Breast epithelium (tissue), 3 donors: ENCODE results near the gene SOWAHB.

Experiments used
- CTCF ChIP-seq, 3 donors: fragments of 450-650 bp; IDR thresholded peaks; one replicate each; pipeline ENCODE4 v1.5.1; 2016 to 2017; ENCODE audit warnings: antibody characterized with exemption in 3 of 3, mild to moderate bottlenecking in 3 of 3, moderate library complexity in 3 of 3
- POLR2A ChIP-seq: fragments of 450-650 bp; IDR thresholded peaks from one replicate; pipeline ENCODE4 v1.6.1; 2016; ENCODE audit warnings: antibody characterized with exemption, mild to moderate bottlenecking, moderate library complexity

- TF ChIP-seq CTCF (IDR thresholded peaks at IDR 0.05) (no peak), POLR2A (no peak)
Observed at GRCh38 chr4:76943129-76943620, 45.2 kb upstream of the SOWAHB start.
